HEK293 (cell line): ENCODE data around the gene NAPB.

ENCODE experiments used
- BCL6B ChIP-seq: fragments of 450-650 bp; formaldehyde crosslinking; IDR thresholded peaks from 2 replicates; pipeline ENCODE4 v1.5.1; 2017; ENCODE audit warnings: missing biosample characterization, missing genetic modification characterization
- EGR2 ChIP-seq: fragments of 450-650 bp; formaldehyde crosslinking; IDR thresholded peaks from 2 replicates; pipeline ENCODE4 v1.5.1; 2016; ENCODE audit warnings: low read depth, missing biosample characterization, missing genetic modification characterization
- KLF8 ChIP-seq: fragments of 450-650 bp; formaldehyde crosslinking; IDR thresholded peaks from 2 replicates; pipeline ENCODE4 v1.5.1; 2016; ENCODE audit warnings: missing biosample characterization, missing genetic modification characterization
- MYNN ChIP-seq: fragments of 450-650 bp; formaldehyde crosslinking; IDR thresholded peaks from 2 replicates; pipeline ENCODE4 v1.5.1; 2016; ENCODE audit warnings: missing biosample characterization, missing genetic modification characterization, borderline replicate concordance
- PRDM1 ChIP-seq: fragments of 450-650 bp; formaldehyde crosslinking; IDR thresholded peaks from 2 replicates; pipeline ENCODE4; 2016; ENCODE audit warnings: missing biosample characterization, missing genetic modification characterization
- PRDM2 ChIP-seq: fragments of 450-650 bp; formaldehyde crosslinking; IDR thresholded peaks from 2 replicates; pipeline ENCODE4 v1.5.1; 2016; ENCODE audit warnings: missing biosample characterization, missing genetic modification characterization, borderline replicate concordance
- SP2 ChIP-seq: fragments of 450-650 bp; formaldehyde crosslinking; IDR thresholded peaks from 2 replicates; pipeline ENCODE4 v1.5.1; 2016; ENCODE audit warnings: missing biosample characterization, missing genetic modification characterization
- SP7 ChIP-seq: fragments of 450-650 bp; formaldehyde crosslinking; IDR thresholded peaks from 2 replicates; pipeline ENCODE4 v1.5.1; 2016; ENCODE audit warnings: missing biosample characterization, missing genetic modification characterization
- ZBTB17 ChIP-seq: fragments of 450-650 bp; formaldehyde crosslinking; IDR thresholded peaks from 2 replicates; pipeline ENCODE4 v1.5.1; 2016; ENCODE audit warnings: missing biosample characterization, missing genetic modification characterization
- ZBTB48 ChIP-seq: fragments of 450-650 bp; formaldehyde crosslinking; IDR thresholded peaks from 2 replicates; pipeline ENCODE4 v1.5.1; 2016; ENCODE audit warnings: missing biosample characterization, missing genetic modification characterization
- ZIC2 ChIP-seq: fragments of 450-650 bp; formaldehyde crosslinking; IDR thresholded peaks from 2 replicates; pipeline ENCODE4 v1.5.1; 2016; ENCODE audit warnings: missing biosample characterization, missing genetic modification characterization
- ZNF10 ChIP-seq: fragments of 450-650 bp; formaldehyde crosslinking; IDR thresholded peaks from 2 replicates; pipeline ENCODE4 v1.5.1; 2017; ENCODE audit warnings: missing biosample characterization, missing genetic modification characterization
- ZNF112 ChIP-seq: fragments of 450-650 bp; formaldehyde crosslinking; IDR thresholded peaks from 2 replicates; pipeline ENCODE4 v1.5.0; 2017; ENCODE audit warnings: missing biosample characterization, missing genetic modification characterization
- ZNF133 ChIP-seq: fragments of 450-650 bp; formaldehyde crosslinking; IDR thresholded peaks from 2 replicates; pipeline ENCODE4 v1.5.1; 2016; ENCODE audit warnings: missing biosample characterization, missing genetic modification characterization
- ZNF146 ChIP-seq: fragments of 450-650 bp; formaldehyde crosslinking; IDR thresholded peaks from 2 replicates; pipeline ENCODE4 v1.5.1; 2016; ENCODE audit warnings: missing biosample characterization, missing genetic modification characterization
- ZNF221 ChIP-seq: fragments of 450-650 bp; formaldehyde crosslinking; IDR thresholded peaks from 2 replicates; pipeline ENCODE4 v1.5.1; 2017; ENCODE audit warnings: missing biosample characterization, missing genetic modification characterization, borderline replicate concordance
- ZNF223 ChIP-seq: fragments of 450-650 bp; formaldehyde crosslinking; IDR thresholded peaks from 2 replicates; pipeline ENCODE4 v1.5.1; 2016; ENCODE audit warnings: missing biosample characterization, missing genetic modification characterization
- ZNF37A ChIP-seq: fragments of 450-650 bp; IDR thresholded peaks from 2 replicates; pipeline ENCODE4 v1.5.1; 2018; ENCODE audit warnings: missing biosample characterization, missing genetic modification characterization
- ZNF391 ChIP-seq: fragments of 450-650 bp; formaldehyde crosslinking; IDR thresholded peaks from 2 replicates; pipeline ENCODE4 v1.5.1; 2016; ENCODE audit warnings: low read depth, missing biosample characterization, missing genetic modification characterization, borderline replicate concordance
- ZNF510 ChIP-seq: fragments of 450-650 bp; formaldehyde crosslinking; IDR thresholded peaks from 2 replicates; pipeline ENCODE4 v1.5.1; 2018; ENCODE audit warnings: mild to moderate bottlenecking, missing genetic modification characterization, missing biosample characterization; ENCODE audit not compliant: insufficient replicate concordance
- ZNF530 ChIP-seq: fragments of 450-650 bp; formaldehyde crosslinking; IDR thresholded peaks from 2 replicates; pipeline ENCODE4 v1.5.1; 2016; ENCODE audit warnings: low read depth, missing biosample characterization, missing genetic modification characterization
- ZNF548 ChIP-seq: fragments of 450-650 bp; formaldehyde crosslinking; IDR thresholded peaks from 2 replicates; pipeline ENCODE4 v1.5.1; 2016; ENCODE audit warnings: missing biosample characterization, missing genetic modification characterization
- ZNF585B ChIP-seq: fragments of 450-650 bp; formaldehyde crosslinking; IDR thresholded peaks from 2 replicates; pipeline ENCODE4 v1.5.1; 2016; ENCODE audit warnings: missing biosample characterization, missing genetic modification characterization
- ZNF610 ChIP-seq: fragments of 450-650 bp; formaldehyde crosslinking; IDR thresholded peaks from 2 replicates; pipeline ENCODE4 v1.5.1; 2016; ENCODE audit warnings: missing biosample characterization, missing genetic modification characterization, borderline replicate concordance
- ZNF701 ChIP-seq: fragments of 450-650 bp; formaldehyde crosslinking; IDR thresholded peaks from 2 replicates; pipeline ENCODE4 v1.5.1; 2016; ENCODE audit warnings: missing biosample characterization, missing genetic modification characterization
- ZNF747 ChIP-seq: fragments of 450-650 bp; formaldehyde crosslinking; IDR thresholded peaks from 2 replicates; pipeline ENCODE4 v1.5.1; 2016; ENCODE audit warnings: missing biosample characterization, missing genetic modification characterization
- ZNF777 ChIP-seq: fragments of 450-650 bp; formaldehyde crosslinking; IDR thresholded peaks from 2 replicates; pipeline ENCODE4 v1.5.1; 2017; ENCODE audit warnings: missing biosample characterization, missing genetic modification characterization, borderline replicate concordance
- ZNF830 ChIP-seq: fragments of 450-650 bp; IDR thresholded peaks from 2 replicates; pipeline ENCODE4 v1.5.0; 2018; ENCODE audit warnings: missing biosample characterization, missing genetic modification characterization, low read depth, mild to moderate bottlenecking, moderate library complexity
- ZNF843 ChIP-seq: fragments of 450-650 bp; formaldehyde crosslinking; IDR thresholded peaks from 2 replicates; pipeline ENCODE4 v1.5.1; 2016; ENCODE audit warnings: missing biosample characterization, missing genetic modification characterization
- ZSCAN5A ChIP-seq: fragments of 450-650 bp; formaldehyde crosslinking; IDR thresholded peaks from 2 replicates; pipeline ENCODE4 v1.5.1; 2016; ENCODE audit warnings: missing biosample characterization, missing genetic modification characterization
- TF ChIP-seq, protein P1 (sequence below): fragments of 450-650 bp; formaldehyde crosslinking; IDR thresholded peaks from 2 replicates; pipeline ENCODE4 v1.5.1; 2016; ENCODE audit warnings: missing biosample characterization, missing genetic modification characterization

Gene NAPB

GRCh38 chr20:23350196-23350903 lies 70.9 kb downstream of the NAPB start, which contains the start of gene NXT1 (continued):
- TF ChIP-seq ZNF112 (tag by site-specific recombination) (no peak), SP7 (tag by site-specific recombination) (peak; percentile 71), ZNF37A (no peak), ZBTB17 (tag by site-specific recombination) (peak; percentile 67), KLF8 (tag by site-specific recombination) (peak; percentile 68), SP2 (tag by site-specific recombination) (peak; percentile 93), EGR2 (tag by site-specific recombination) (peak; percentile 4; the same call in 1 of the 2 replicates), ZNF701 (no peak), PRDM1 (0 out of 2 replicates have a peak, but pooled peaks have one; percentile 32), ZNF146 (tag by site-specific recombination) (peak; percentile 28; the same call in 1 of the 2 replicates), ZNF510 (tag by site-specific recombination) (no peak), ZNF530 (tag by site-specific recombination) (no peak), BCL6B (tag by site-specific recombination) (no peak), ZNF830 (tag by site-specific recombination) (no peak), ZNF843 (tag by site-specific recombination) (no peak), ZNF391 (no peak), ZNF747 (tag by site-specific recombination) (no peak), ZNF10 (tag by site-specific recombination) (no peak), ZNF548 (tag by site-specific recombination) (no peak), ZBTB48 (tag by site-specific recombination) (no peak), ZSCAN5A (peak; percentile 71; the same call in 1 of the 2 replicates), PRDM2 (no peak), ZIC2 (no peak), MYNN (peak; percentile 97), ZNF585B (tag by site-specific recombination) (no peak), ZNF610 (tag by site-specific recombination) (no peak), ZNF223 (tag by site-specific recombination) (no peak), ZNF133 (tag by site-specific recombination) (no peak), ZNF221 (tag by site-specific recombination) (no peak), ZNF777 (tag by site-specific recombination) (no peak)
- TF ChIP-seq, protein P1, sequence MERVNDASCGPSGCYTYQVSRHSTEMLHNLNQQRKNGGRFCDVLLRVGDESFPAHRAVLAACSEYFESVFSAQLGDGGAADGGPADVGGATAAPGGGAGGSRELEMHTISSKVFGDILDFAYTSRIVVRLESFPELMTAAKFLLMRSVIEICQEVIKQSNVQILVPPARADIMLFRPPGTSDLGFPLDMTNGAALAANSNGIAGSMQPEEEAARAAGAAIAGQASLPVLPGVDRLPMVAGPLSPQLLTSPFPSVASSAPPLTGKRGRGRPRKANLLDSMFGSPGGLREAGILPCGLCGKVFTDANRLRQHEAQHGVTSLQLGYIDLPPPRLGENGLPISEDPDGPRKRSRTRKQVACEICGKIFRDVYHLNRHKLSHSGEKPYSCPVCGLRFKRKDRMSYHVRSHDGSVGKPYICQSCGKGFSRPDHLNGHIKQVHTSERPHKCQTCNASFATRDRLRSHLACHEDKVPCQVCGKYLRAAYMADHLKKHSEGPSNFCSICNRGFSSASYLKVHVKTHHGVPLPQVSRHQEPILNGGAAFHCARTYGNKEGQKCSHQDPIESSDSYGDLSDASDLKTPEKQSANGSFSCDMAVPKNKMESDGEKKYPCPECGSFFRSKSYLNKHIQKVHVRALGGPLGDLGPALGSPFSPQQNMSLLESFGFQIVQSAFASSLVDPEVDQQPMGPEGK (tag by site-specific recombination) = no peak
